ENCODE data around the gene AHRR.
"Not testable (repeated sequence)": the region's sequence is repeated elsewhere in the genome, so short reads cannot be mapped to it uniquely, and the experiment has no call there.

AHRR gene

GRCh38 chr5:459562-460272 lies 138.2 kb downstream of the AHRR start:
- DNase-seq (ENCODE audit: low spot score) = no peak

GRCh38 chr5:460273-460625 lies 138.7 kb downstream of the AHRR start:
- DNase-seq (ENCODE audit: low spot score) = no peak

DNA sequence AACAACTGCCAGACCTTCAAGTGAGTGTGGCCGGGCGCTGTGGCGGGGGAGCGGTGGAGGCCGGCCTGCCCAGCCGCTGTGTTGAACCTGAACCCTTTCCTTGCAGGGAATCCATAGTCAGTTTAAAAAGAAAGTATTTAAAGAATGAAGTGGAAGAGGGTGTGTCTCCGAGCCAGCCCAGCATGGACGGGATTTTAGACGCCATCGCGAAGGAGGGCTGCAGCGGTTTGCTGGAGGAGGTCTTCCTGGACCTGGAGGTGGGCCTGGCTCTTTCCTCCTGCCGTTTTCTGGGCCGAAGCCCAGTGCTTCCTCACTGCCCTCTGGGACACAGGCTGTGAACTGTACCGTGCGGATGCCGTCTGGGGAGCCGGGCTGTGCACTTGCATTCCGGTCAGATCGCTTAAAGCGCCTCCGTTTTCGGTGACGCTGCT lies 140.6 kb downstream of the AHRR start:
- DNase-seq (ENCODE audit: low spot score) = no peak

DNA sequence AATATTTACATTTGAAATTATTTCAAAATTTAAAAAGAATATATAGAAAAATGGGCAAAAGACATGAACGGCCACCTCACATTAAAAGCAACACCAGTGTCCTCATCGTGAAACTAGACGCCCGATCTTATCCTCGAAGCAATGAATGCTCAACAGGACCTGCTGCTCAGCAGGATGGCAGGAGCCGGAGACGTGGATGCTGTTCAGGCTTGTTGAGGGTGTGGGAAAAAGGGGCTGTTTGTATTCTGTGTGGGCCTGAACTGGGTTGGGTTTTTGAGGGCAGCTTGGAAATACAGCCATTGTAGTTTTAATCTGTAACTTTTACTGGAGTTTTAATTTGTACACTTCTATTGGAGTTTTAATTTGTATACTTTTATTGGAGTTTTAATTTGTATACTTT lies 141.8 kb downstream of the AHRR start:
- no peak for DNase-seq (ENCODE audit: low spot score)

GRCh38 chr5:463952-464351 lies 142.4 kb downstream of the AHRR start:
- DNase-seq (ENCODE audit: low spot score) = peak; percentile 74

- DNase-seq (ENCODE audit: low spot score) = no peak
Measured at GRCh38 chr5:464446-464842, 142.9 kb downstream of the AHRR start.

- DNase-seq (ENCODE audit: low spot score) = no peak
Measured at GRCh38 chr5:464843-465590, 143.5 kb downstream of the AHRR start.

GRCh38 chr5:465591-466403 lies 144.3 kb downstream of the AHRR start:
- no peak for DNase-seq (ENCODE audit: low spot score)

GRCh38 chr5:466661-467310 lies 145.3 kb downstream of the AHRR start:
- no peak for DNase-seq (ENCODE audit: low spot score)

GRCh38 chr5:468401-468800 lies 146.9 kb downstream of the AHRR start:
- DNase-seq (ENCODE audit: low spot score) = no peak

GRCh38 chr5:469752-470483 lies 148.4 kb downstream of the AHRR start:
- DNase-seq (ENCODE audit: low spot score) = no peak

- DNase-seq (ENCODE audit: low spot score) = no peak
Measured at GRCh38 chr5:470961-471749, 149.6 kb downstream of the AHRR start.

GRCh38 chr5:471750-472058 lies 150.2 kb downstream of the AHRR start:
- DNase-seq (ENCODE audit: low spot score) = no peak

- DNase-seq (ENCODE audit: low spot score) = peak; percentile 14
Measured at GRCh38 chr5:472076-472655, 150.7 kb downstream of the AHRR start.

- peak; percentile 85 for DNase-seq (ENCODE audit: low spot score)
Measured at GRCh38 chr5:472656-473550, 151.4 kb downstream of the AHRR start.

GRCh38 chr5:473551-474192 lies 152.2 kb downstream of the AHRR start:
- DNase-seq (ENCODE audit: low spot score) = peak; percentile 18

- not testable (repeated sequence) for DNase-seq (ENCODE audit: low spot score)
Measured at GRCh38 chr5:474232-474839, 152.8 kb downstream of the AHRR start.

- DNase-seq (ENCODE audit: low spot score) = no peak
Measured at GRCh38 chr5:474840-475661, 153.5 kb downstream of the AHRR start.

All from putamen (tissue), 1 donor.